Urinary bladder (tissue), 4 donors: ENCODE results near the gene AIF1. TPM values are rescaled to one million over a fixed set of nuclear protein-coding genes. Genes with fewer than 3 reads are reported as not detected.
A peak's percentile ranks its signal among the peaks of the same experiment; 100 is the strongest.
"Not testable (repeated sequence)": the region's sequence is repeated elsewhere in the genome, so short reads cannot be mapped to it uniquely, and the experiment has no call there.

Experiments
- DNase-seq: peaks from one replicate; pipeline ENCODE4 v3.0.0-alpha.2; 2015; ENCODE audit errors: extremely low spot score
- H3K27ac ChIP-seq: one replicate; pipeline ENCODE4 v1.5.1; 2013; ENCODE audit warnings: low read depth, mild to moderate bottlenecking, moderate library complexity
- H3K36me3 ChIP-seq: one replicate; pipeline ENCODE4 v1.6.1; 2013; ENCODE audit warnings: mild to moderate bottlenecking, moderate library complexity; ENCODE audit not compliant: insufficient read depth
- H3K4me1 ChIP-seq: one replicate; pipeline ENCODE4 v1.6.1; 2013; ENCODE audit warnings: mild to moderate bottlenecking, moderate library complexity; ENCODE audit not compliant: insufficient read depth
- H3K4me3 ChIP-seq: one replicate; pipeline ENCODE4 v1.5.1; 2013; ENCODE audit warnings: low read depth, low read length
- WGBS: extraction: QIAGEN DNeasy Blood & Tissue Kit; methylation state at CpG from one replicate; pipeline ENCODE4 v1.1.7; 2013; 5-methylcytosine and 5-hydroxymethylcytosine counted together
- polyA plus RNA-seq: library from polyadenylated mRNA; stranded (reverse); fragments of 200-250 nt; gene quantifications from one replicate; pipeline ENCODE4 v1.2.3, GENCODE V29; 2013
- total RNA-seq: library from RNA; depleted of rRNA; stranded (reverse); fragments of >200 nt; gene quantifications from one replicate; pipeline ENCODE4 v1.2.3, GENCODE V29; 2014
- donor health status: healthy with polysubstance abuse.
- donor health status: healthy.

The AIF1 gene
- total and polyA plus RNA-seq, 2 donors: 41.7 to 42.6 TPM

DNA sequence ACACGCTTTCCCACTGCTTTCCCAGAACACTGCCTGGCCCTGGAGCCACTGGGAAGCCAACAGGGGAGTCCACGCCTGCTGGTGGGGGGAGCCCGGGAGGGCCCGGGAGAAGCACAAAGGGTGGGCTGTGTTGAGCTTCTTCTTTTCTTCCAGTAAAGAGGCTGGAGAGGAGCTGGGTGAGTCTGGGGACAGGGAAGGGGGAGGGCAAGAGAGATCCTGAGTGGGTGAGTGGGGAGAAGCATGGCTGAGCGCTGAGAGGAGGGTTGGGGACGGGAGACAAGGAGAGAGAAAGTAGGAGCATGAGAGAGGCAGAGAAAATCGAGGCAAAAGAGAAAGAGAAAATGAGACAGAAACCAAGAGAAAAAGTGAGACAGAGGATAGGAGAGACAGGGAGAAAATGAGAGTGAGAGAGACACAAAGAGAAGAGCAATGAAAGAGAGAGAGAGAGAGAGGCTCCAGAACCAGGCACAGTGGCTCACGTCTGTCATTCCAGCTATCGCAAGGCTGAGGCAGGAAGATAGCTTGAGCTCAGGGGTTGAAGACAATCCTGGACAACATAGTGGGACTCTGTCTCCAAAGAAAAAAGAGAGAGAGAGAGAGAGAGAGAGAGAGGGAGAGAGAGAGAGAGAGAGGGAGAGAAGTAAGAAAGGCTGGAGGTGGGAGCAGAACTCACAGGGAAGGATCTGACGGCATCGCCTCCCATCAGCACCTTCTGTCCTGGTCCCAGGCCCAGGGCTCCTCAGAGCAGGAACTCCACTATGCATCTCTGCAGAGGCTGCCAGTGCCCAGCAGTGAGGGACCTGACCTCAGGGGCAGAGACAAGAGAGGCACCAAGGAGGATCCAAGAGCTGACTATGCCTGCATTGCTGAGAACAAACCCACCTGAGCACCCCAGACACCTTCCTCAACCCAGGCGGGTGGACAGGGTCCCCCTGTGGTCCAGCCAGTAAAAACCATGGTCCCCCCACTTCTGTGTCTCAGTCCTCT is 26.9 kb upstream of the AIF1 start:
- Histone ChIP-seq H3K4me1 (no peaks in the 10 kb centered on the region), H3K27ac (no peak overlapping the region), H3K4me3 (no peak overlapping the region), H3K36me3 (no peaks in the 10 kb centered on the region)
- DNase-seq: no peak
- 57% methylated on average over 12 of the region's 12 CpGs for WGBS

GRCh38 chr6:31588871-31589650 is 26.0 kb upstream of the AIF1 start:
- no peak overlapping the region for H3K27ac ChIP-seq
- no peak for DNase-seq
- WGBS: 44% methylated on average over 9 of the region's 9 CpGs
- no peak overlapping the region for H3K4me3 ChIP-seq
- no peaks in the 10 kb centered on the region for H3K4me1 ChIP-seq
- no peaks in the 10 kb centered on the region for H3K36me3 ChIP-seq

DNA sequence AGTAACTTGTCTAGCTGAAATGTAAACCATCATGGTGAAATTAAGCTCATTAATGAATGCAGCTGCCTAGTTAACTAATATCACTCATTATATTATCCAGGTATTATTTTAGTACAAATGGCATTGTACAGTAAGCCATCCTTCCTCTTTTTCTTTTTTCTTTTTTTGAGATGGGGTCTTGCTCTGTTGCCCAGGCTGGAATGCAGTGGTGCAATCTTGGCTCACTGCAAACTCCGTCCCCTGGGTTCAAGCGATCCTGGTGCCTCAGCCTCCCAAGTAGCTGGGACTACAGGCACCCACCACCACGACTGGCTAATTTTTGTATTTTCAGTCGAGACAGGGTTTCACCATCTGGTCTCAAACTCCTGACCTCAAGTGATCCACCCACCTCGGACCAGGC is 24.3 kb upstream of the AIF1 start:
- H3K4me1 ChIP-seq, H3K4me3 ChIP-seq, H3K27ac ChIP-seq, H3K36me3 ChIP-seq, DNase-seq: not testable (repeated sequence)
- 74% methylated on average over 5 of the region's 5 CpGs for WGBS

GRCh38 chr6:31592396-31592771 is 22.6 kb upstream of the AIF1 start:
- Histone ChIP-seq H3K36me3 (no peaks in the 10 kb centered on the region), H3K4me1 (no peaks in the 10 kb centered on the region)
- 88% methylated on average over 7 of the region's 7 CpGs for WGBS

GRCh38 chr6:31597006-31597405 is 18.0 kb upstream of the AIF1 start:
- Histone ChIP-seq H3K4me3 (no peak overlapping the region), H3K27ac (no peak overlapping the region), H3K4me1 (no peaks in the 10 kb centered on the region), H3K36me3 (no peaks in the 10 kb centered on the region)
- WGBS: 33% methylated on average over 2 of the region's 2 CpGs
- no peak for DNase-seq

More at GRCh38 chr6:31592396-31592771, 22.6 kb upstream of the AIF1 start:
- DNase-seq: no peak
- H3K4me3 ChIP-seq: no peak overlapping the region
- H3K27ac ChIP-seq: no peak overlapping the region

DNA sequence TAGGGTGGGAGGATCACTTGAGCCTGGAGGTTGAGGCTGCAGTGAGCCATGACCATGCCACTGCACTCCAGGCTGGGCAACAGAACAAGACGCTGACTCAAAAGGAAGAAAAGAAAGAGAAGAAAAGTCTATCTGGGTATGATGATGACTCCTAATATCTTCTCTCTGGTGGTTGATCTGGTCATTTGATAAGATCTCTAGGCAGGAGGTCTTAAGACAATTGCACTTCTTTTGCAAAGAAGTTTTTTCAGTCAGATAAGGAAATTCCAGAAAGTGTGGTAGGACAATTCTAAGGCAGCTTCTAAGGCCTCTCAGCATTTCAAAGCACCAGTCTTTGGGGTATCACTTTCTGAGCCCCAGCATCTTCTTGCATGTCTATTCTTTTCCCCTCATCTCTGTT is 7.7 kb upstream of the AIF1 start:
- Histone ChIP-seq H3K36me3 (no peaks in the 10 kb centered on the region), H3K27ac (no peak overlapping the region), H3K4me3 (no peak overlapping the region), H3K4me1 (no peaks in the 10 kb centered on the region)
- 86% methylated on average over 1 of the region's 1 CpG for WGBS
- no peak for DNase-seq

- H3K36me3 ChIP-seq: no peaks in the 10 kb centered on the region
- H3K4me3 ChIP-seq: no peak overlapping the region
- H3K27ac ChIP-seq: no peak overlapping the region
- WGBS: 42% methylated on average over 8 of the region's 8 CpGs
- no peak for DNase-seq
- H3K4me1 ChIP-seq: peaks cover 1% of the 10 kb centered on the region
These were observed 5.3 kb upstream of the AIF1 start for GRCh38 chr6:31609519-31610406.

- WGBS: 83% methylated on average over 4 of the region's 4 CpGs
- H3K27ac ChIP-seq: no peak overlapping the region
These were observed 4.1 kb upstream of the AIF1 start for GRCh38 chr6:31610968-31611367.

GRCh38 chr6:31614075-31614619 is 887 bp upstream of the AIF1 start:
- Histone ChIP-seq H3K4me3 (no peak overlapping the region), H3K36me3 (no peaks in the 10 kb centered on the region), H3K4me1 (peaks cover 1% of the 10 kb centered on the region), H3K27ac (no peak overlapping the region)
- WGBS: 69% methylated on average over 8 of the region's 8 CpGs
- DNase-seq: no peak

More at GRCh38 chr6:31610968-31611367, 4.1 kb upstream of the AIF1 start:
- Histone ChIP-seq H3K4me3 (no peak overlapping the region), H3K4me1 (peaks cover 1% of the 10 kb centered on the region), H3K36me3 (no peaks in the 10 kb centered on the region)
- no peak for DNase-seq

- no peak overlapping the region for H3K27ac ChIP-seq
- WGBS: 44% methylated on average over 7 of the region's 7 CpGs
- DNase-seq: no peak
- no peaks in the 10 kb centered on the region for H3K36me3 ChIP-seq
- H3K4me1 ChIP-seq: peaks cover 1% of the 10 kb centered on the region
- no peak overlapping the region for H3K4me3 ChIP-seq
These were observed 714 bp downstream of the AIF1 start for GRCh38 chr6:31615748-31616147.

GRCh38 chr6:31617010-31617409 is 2.0 kb downstream of the AIF1 start:
- Histone ChIP-seq H3K27ac (no peak overlapping the region), H3K4me1 (peaks cover 1% of the 10 kb centered on the region), H3K36me3 (no peaks in the 10 kb centered on the region), H3K4me3 (no peak overlapping the region)
- 85% methylated on average over 2 of the region's 2 CpGs for WGBS
- no peak for DNase-seq

DNA sequence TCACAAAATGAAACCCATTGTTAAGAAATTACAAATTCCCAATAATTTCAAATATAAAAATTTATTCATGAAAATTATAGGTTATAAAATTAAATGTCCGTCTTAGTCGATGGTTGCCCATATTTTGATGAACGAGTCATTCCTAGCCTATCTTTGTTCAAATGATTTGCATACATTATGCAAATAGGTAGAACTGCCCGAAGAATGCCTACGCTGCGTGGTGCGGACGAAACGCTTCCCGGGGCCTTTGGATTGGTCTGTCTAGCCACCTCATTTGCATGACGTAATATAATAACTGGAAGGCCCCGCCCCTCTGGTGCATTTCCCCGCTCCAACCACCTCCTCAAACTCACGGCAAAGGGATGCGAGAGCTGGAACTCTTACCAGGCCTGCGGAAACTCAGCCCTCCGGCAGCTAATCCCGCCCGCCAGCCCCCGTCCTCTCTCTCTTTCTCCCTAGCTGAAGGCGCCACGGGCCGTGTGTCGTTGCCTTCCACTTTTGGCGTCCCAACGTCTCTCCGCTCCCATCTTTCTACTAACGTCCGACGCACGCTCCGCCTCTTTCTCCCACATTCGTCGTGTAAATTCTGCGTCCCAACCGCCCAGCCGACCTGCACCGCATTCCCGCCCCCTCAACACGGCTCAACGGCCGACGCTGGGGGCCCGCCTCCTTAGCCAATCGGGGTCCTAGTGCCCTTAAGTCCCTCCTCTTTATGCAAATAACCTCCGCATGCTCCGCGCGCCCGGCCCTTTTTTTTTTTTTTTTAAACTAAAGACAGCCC is 5.0 kb downstream of the AIF1 start:
- under 1% methylated on average over 50 of the region's 50 CpGs for whole genome bisulfite sequencing
- Histone ChIP-seq H3K27ac (peak overlapping the region; percentile 98), H3K4me3 (peak overlapping the region; percentile 55), H3K36me3 (peaks cover 3% of the 10 kb centered on the region), H3K4me1 (no peaks in the 10 kb centered on the region)
- peak; percentile 98 for DNase-seq
